Activated CD4-positive, alpha-beta memory T cell treated with anti-CD3 and anti-CD28 coated beads, Interleukin-2, amount 10 ng/mL, durations not matched to agents 7 days and 5 days (primary cell): Measurements from ENCODE around the gene LDAH. TPM values are rescaled to one million over a fixed set of nuclear protein-coding genes. Genes with fewer than 3 reads are reported as not detected.

Experiments
- CTCF ChIA-PET: fragments of 350-600 bp; sonication (Branson Sonifier 250); formaldehyde crosslinking; loops from one replicate; lab custom pipeline; 2021; ENCODE audit warnings: antibody characterized with exemption, inconsistent platforms; lab: Charles Lee
- POLR2A ChIA-PET: fragments of 350-600 bp; sonication (Branson Sonifier 250); formaldehyde crosslinking; loops from one replicate; lab custom pipeline; 2021; ENCODE audit warnings: antibody characterized with exemption; lab: Charles Lee
- DNase-seq: peaks from one replicate; pipeline ENCODE4 v3.0.0-alpha.2; 2020
- H3K27ac Mint-ChIP-seq: one replicate; pipeline ENCODE4 v1.8.0; 2021; ENCODE audit warnings: mild to moderate bottlenecking, mixed read lengths
- H3K27me3 Mint-ChIP-seq: one replicate; pipeline ENCODE4 v1.8.0; 2021; ENCODE audit warnings: mixed read lengths
- H3K36me3 Mint-ChIP-seq: one replicate; pipeline ENCODE4 v1.8.0; 2021; ENCODE audit warnings: low read depth, mixed read lengths
- H3K4me1 Mint-ChIP-seq: one replicate; pipeline ENCODE4 v1.8.0; 2021; ENCODE audit warnings: mixed read lengths
- H3K4me3 Mint-ChIP-seq: one replicate; pipeline ENCODE4 v1.8.0; 2021; ENCODE audit warnings: mild to moderate bottlenecking, mixed read lengths
- H3K9me3 Mint-ChIP-seq: one replicate; pipeline ENCODE4 v1.8.0; 2021; ENCODE audit warnings: mixed read lengths
- total RNA-seq, 2 experiments: library from RNA; stranded (reverse); gene quantifications; one replicate each; pipeline ENCODE4 v1.2.3, GENCODE V29; 2021

Gene LDAH
- total RNA-seq, 2 experiments from 2014 or later, result 26.4 to 28.1 TPM

DNA sequence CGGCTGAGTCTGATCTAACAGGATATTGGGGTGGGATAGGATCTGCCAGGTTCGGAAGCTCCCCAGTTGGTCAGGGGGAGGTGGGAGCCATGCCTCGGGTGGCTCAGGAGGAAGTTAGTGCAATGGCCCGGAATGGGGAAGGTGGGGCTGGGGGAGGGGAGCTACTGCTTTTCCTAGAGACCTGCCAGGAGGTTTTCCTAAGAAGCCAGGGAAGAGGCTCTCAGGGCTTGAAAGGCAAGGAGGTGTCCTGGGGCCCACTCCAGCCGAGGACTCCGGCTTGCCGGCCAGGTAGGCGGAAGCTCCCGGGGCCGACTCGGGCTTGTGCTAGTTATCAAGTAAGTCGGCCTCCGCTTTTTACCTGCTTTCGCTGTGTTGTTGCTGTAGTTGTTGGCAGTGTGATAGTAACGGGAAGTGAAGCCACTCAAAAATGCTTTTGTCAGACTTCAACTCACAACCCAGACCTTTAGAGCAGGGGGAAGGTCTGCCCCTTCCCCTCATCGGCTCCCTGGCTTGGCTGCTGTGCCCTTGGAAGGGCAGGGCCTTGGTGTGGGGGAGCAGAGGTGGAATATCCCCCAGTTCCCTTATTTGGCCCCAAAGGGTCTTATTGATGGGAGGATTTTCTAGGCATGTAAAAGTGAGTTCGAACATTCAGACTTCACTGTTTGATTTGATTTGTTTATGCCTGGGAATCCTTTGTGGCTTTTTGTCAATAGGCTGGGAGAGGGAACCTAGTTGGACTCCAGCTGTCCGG, 150.5 kb downstream of the LDAH start:
- no peak for DNase-seq
- Mint-ChIP-seq H3K27ac (no peak overlapping the region), H3K27me3 (peaks cover 45% of the 10 kb centered on the region), H3K4me3 (no peak overlapping the region), H3K36me3 (no peaks in the 10 kb centered on the region), H3K9me3 (no peaks in the 10 kb centered on the region), H3K4me1 (peaks cover 4% of the 10 kb centered on the region)
- ChIA-PET CTCF (interaction anchor here (0.6 to 2.1 kb wide), 2 partner anchors 11 to 82 kb away, joined by 3 to 6 read pairs; no protein-coding TSS in a partner anchor), POLR2A (interaction anchor here (1.1 kb wide), 1 partner anchor 126 kb away, joined by 3 read pairs; no protein-coding TSS in a partner anchor)

DNA sequence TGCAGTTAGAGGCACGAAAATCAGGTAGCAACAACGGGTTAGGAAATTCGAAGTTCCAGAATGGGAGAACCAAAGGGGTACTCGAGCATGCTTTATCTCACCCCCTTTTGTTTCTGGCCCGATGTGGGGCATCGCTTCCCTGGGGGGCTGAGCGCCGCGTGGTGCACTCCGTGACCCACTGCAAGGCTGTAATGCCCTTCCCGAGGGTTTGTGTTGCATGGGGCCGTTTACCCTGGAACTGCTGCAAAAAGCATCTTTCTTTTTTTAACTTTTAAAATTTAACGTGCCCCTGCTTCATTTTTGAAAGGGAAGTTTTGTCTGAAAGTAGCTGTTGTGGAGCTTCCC, 151.2 kb downstream of the LDAH start:
- no peaks in the 10 kb centered on the region for H3K36me3 Mint-ChIP-seq
- no peak for DNase-seq
- H3K9me3 Mint-ChIP-seq, result no peaks in the 10 kb centered on the region
- H3K27me3 Mint-ChIP-seq, result peaks cover 47% of the 10 kb centered on the region
- peaks cover 4% of the 10 kb centered on the region for H3K4me1 Mint-ChIP-seq
- ChIA-PET CTCF (interaction anchor here (2.1 kb wide), 1 partner anchor 10 kb away, joined by 6 read pairs; no protein-coding TSS in a partner anchor), POLR2A (no interaction called here)
- H3K4me3 Mint-ChIP-seq, result no peak overlapping the region
- no peak overlapping the region for H3K27ac Mint-ChIP-seq

DNA sequence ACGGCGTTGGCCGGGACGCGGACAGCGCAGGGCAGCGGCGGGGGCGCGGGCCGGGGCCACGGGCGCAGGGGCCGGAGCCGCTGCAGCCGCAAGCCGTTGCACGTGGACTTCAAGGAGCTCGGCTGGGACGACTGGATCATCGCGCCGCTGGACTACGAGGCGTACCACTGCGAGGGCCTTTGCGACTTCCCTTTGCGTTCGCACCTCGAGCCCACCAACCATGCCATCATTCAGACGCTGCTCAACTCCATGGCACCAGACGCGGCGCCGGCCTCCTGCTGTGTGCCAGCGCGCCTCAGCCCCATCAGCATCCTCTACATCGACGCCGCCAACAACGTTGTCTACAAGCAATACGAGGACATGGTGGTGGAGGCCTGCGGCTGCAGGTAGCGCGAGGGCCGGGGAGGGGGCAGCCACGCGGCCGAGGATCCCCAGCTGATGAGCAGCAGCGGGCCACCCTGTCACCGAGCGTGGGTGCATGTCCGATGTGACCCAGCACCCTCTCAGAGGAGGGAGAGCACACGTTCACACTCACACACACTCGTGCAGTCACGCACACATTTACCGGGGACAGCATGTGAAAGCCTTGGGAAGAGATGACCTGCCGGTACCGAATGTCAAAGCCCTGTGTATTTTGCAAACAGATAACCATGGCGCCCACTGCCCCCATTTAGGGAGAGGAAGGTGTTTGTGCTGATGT, 151.7 kb downstream of the LDAH start:
- Mint-ChIP-seq H3K27ac (no peak overlapping the region), H3K4me3 (no peak overlapping the region), H3K4me1 (peaks cover 6% of the 10 kb centered on the region), H3K27me3 (peaks cover 50% of the 10 kb centered on the region), H3K36me3 (no peaks in the 10 kb centered on the region), H3K9me3 (no peaks in the 10 kb centered on the region)
- CTCF ChIA-PET, result interaction anchor here (1.4 to 2.1 kb wide), 2 partner anchors 10 kb away, joined by 6 to 7 read pairs; no protein-coding TSS in a partner anchor
- POLR2A ChIA-PET, result interaction anchor here (0.7 kb wide), 1 partner anchor 224 kb away, joined by 3 read pairs; the partner anchor contains the start of gene RHOB
- DNase-seq, result no peak

DNA sequence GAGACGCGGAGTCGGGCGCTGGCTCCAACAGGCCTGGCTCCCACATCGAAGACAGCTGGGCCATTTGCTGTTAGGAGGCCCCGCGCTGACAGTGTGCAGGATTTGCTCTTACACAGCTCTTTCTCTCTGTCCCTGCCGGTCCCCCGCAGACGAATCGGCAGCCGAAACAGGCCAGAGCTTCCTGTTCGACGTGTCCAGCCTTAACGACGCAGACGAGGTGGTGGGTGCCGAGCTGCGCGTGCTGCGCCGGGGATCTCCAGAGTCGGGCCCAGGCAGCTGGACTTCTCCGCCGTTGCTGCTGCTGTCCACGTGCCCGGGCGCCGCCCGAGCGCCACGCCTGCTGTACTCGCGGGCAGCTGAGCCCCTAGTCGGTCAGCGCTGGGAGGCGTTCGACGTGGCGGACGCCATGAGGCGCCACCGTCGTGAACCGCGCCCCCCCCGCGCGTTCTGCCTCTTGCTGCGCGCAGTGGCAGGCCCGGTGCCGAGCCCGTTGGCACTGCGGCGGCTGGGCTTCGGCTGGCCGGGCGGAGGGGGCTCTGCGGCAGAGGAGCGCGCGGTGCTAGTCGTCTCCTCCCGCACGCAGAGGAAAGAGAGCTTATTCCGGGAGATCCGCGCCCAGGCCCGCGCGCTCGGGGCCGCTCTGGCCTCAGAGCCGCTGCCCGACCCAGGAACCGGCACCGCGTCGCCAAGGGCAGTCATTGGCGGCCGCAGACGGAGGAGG, 152.4 kb downstream of the LDAH start:
- Mint-ChIP-seq H3K27me3 (peaks cover 57% of the 10 kb centered on the region), H3K4me1 (peaks cover 12% of the 10 kb centered on the region), H3K4me3 (no peak overlapping the region), H3K36me3 (no peaks in the 10 kb centered on the region), H3K27ac (no peak overlapping the region), H3K9me3 (no peaks in the 10 kb centered on the region)
- no peak for DNase-seq
- ChIA-PET CTCF (interaction anchor here (1.4 kb wide), 1 partner anchor 9 kb away, joined by 7 read pairs; no protein-coding TSS in a partner anchor), POLR2A (interaction anchor here (0.7 kb wide), 1 partner anchor 223 kb away, joined by 3 read pairs; the partner anchor contains the start of gene RHOB)

DNA sequence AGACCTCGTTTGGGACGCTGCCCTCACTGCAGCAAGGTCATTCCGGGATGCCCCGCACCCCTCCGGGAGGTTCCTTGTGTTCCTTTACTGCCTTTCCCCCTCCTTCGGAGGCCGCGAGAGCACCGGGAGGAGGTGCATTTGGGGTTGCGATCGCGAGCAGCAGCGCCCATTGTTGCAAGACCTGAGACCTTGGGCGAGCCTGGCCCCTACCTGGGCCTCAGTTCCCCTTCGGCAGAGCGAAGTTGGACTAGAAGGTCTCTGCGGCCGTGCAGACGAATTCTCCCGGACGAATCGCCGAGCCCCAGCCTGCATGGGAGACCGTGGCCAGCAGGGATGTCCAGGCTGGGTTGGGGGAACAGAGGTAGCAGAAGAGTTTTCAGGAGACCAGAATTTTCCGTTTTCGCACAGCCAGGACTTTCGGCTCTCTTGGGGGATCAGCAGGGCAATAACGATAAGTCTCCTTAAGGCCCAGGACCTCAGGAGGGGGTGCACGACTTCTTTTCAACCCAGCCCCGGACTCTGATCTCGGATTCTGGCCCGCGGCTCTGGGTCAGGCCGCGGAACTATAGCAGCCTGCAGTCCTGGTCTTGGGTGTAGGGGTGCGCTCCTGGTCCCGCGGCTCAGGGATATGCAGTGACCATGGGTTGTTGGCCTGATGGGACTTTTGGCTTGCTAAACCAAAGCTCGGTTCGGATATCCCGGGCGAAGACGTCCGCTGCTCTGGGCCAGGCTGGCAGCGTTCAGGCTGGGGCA, 153.2 kb downstream of the LDAH start:
- Mint-ChIP-seq H3K4me1 (peaks cover 13% of the 10 kb centered on the region), H3K27ac (no peak overlapping the region), H3K4me3 (no peak overlapping the region), H3K36me3 (no peaks in the 10 kb centered on the region), H3K27me3 (peaks cover 64% of the 10 kb centered on the region), H3K9me3 (no peaks in the 10 kb centered on the region)
- no peak for DNase-seq
- ChIA-PET POLR2A (interaction anchor here (0.6 kb wide), 1 partner anchor 92 kb away, joined by 3 read pairs; no protein-coding TSS in a partner anchor), CTCF (interaction anchor here (1.0 to 1.4 kb wide), 2 partner anchors 8 to 18 kb away, joined by 3 to 7 read pairs; partner anchors contain the start of gene HS1BP3)

DNA sequence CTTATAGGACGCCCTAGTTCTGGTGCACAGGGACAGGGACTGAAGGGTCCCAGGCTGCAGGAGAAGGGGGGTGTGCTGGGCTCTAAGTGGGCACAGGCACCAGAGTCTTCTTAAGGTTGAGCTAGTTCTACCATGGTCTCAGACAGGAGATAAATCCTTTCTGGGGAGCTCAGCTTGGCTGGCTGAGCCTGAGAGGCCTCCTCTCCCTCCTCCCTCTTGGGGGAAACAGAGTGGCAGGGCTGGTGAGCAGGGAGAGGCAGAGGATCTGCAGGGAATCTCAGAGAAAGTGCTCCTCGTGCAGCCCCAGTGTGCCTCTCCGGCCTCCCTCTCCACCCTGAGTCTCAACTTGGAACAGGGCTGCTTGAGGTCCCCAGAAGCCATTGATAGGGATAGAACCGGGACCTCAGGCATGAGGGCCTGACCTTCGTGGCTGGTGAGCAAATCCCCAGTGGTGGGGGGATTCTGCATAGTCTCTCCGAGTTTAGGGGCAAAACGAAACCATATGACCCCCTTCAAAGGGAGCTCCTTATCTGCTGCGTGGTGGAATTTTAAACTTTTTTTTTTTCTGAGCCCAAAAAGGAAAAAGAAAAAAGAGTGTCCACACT, 153.9 kb downstream of the LDAH start:
- Mint-ChIP-seq H3K4me1 (peaks cover 13% of the 10 kb centered on the region), H3K27me3 (peaks cover 71% of the 10 kb centered on the region), H3K36me3 (no peaks in the 10 kb centered on the region), H3K4me3 (no peak overlapping the region), H3K9me3 (no peaks in the 10 kb centered on the region), H3K27ac (no peak overlapping the region)
- POLR2A ChIA-PET, result interaction anchor here (0.6 kb wide), 1 partner anchor 92 kb away, joined by 3 read pairs; no protein-coding TSS in a partner anchor
- no peak for DNase-seq
- CTCF ChIA-PET, result interaction anchor here (1.0 kb wide), 1 partner anchor 17 kb away, joined by 3 read pairs; the partner anchor contains the start of gene HS1BP3

DNA sequence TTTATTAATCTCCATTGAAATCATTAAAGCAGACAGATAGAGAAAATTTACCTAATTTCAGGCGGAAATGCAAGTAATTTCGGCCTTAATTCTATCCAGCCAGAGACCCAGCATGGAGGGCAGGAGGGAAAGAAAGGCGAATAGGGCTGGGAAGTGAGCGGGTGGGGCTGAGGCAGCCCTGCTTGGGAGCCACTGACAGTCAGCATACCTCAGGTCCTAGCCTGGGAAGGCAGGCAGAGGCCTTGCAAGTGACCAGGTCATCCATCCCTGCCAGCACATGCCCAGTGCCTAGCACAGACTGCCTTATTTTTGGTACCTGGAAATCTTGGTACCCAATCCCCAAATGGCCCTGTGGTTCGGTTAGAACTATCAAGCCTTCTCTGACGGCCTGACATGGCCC, 154.4 kb downstream of the LDAH start:
- no peak overlapping the region for H3K4me3 Mint-ChIP-seq
- H3K9me3 Mint-ChIP-seq, result no peaks in the 10 kb centered on the region
- H3K27me3 Mint-ChIP-seq, result peaks cover 72% of the 10 kb centered on the region
- H3K4me1 Mint-ChIP-seq, result peaks cover 13% of the 10 kb centered on the region
- no peak overlapping the region for H3K27ac Mint-ChIP-seq
- no peak for DNase-seq
- CTCF ChIA-PET, result no interaction called here
- POLR2A ChIA-PET, result no interaction called here
- no peaks in the 10 kb centered on the region for H3K36me3 Mint-ChIP-seq

DNA sequence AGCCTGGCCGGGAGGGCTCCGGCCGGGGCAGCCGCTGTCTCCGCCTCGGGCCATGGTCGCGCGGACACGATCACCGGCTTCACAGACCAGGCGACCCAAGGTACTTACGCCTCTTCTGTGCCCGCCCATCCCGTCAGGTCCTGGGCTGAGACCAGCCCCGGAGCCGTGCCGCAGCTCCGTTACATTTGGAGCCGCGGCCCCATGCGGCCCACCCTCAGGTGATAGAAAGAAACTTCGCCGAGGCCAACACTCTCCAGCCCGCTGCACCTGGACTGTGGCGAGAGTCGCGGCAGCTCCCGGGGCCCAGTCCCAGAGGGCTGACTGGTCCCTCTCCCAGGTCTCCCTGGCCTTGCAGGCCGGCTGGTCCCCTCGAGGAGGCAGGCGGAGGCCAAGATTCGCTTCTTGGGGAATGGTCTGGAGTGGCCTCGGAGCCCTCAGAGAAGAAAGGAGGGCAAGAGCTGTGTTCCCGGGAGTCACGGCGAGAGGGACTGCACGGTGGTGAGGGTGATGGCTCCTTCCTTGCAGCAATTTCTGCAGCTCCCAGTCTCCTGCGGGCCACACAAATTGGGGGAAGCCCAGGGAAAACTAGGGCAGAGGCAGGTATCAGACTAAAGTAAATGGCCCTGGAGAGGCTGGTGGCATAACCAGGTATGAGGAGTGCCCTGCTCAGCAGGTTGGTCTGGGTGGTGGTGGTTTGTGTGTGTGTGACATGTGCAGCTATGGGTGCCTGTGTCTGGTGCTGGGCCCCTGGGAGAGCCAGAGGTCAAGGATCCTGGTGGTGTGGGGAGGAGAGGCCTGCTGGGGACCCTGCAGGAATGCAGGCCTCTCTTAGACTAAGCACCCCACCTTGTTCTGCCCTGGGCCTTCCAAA, 155.1 kb downstream of the LDAH start:
- no peak for DNase-seq
- ChIA-PET CTCF (no interaction called here), POLR2A (no interaction called here)
- Mint-ChIP-seq H3K36me3 (no peaks in the 10 kb centered on the region), H3K27ac (no peak overlapping the region), H3K27me3 (peaks cover 73% of the 10 kb centered on the region), H3K4me3 (no peak overlapping the region), H3K4me1 (peaks cover 13% of the 10 kb centered on the region), H3K9me3 (no peaks in the 10 kb centered on the region)

DNA sequence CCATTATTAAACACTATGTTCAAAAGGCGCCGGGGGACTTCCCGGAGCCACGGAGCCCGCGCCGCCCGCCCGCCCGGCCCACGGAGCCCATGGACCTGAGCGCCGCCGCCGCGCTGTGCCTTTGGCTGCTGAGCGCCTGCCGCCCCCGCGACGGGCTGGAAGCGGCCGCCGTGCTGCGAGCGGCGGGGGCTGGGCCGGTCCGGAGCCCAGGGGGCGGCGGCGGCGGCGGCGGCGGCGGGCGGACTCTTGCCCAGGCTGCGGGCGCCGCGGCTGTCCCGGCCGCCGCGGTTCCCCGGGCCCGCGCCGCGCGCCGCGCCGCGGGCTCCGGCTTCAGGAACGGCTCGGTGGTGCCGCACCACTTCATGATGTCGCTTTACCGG, 155.8 kb downstream of the LDAH start:
- POLR2A ChIA-PET, result interaction anchor here (1.8 kb wide), 1 partner anchor 10 kb away, joined by 11 read pairs; no protein-coding TSS in a partner anchor
- DNase-seq, result no peak
- Mint-ChIP-seq H3K4me1 (peaks cover 13% of the 10 kb centered on the region), H3K36me3 (no peaks in the 10 kb centered on the region), H3K27me3 (peaks cover 73% of the 10 kb centered on the region), H3K27ac (no peak overlapping the region), H3K9me3 (no peaks in the 10 kb centered on the region), H3K4me3 (no peak overlapping the region)
- CTCF ChIA-PET, result interaction anchor here (1.3 kb wide), 1 partner anchor 11 kb away, joined by 4 read pairs; no protein-coding TSS in a partner anchor

DNA sequence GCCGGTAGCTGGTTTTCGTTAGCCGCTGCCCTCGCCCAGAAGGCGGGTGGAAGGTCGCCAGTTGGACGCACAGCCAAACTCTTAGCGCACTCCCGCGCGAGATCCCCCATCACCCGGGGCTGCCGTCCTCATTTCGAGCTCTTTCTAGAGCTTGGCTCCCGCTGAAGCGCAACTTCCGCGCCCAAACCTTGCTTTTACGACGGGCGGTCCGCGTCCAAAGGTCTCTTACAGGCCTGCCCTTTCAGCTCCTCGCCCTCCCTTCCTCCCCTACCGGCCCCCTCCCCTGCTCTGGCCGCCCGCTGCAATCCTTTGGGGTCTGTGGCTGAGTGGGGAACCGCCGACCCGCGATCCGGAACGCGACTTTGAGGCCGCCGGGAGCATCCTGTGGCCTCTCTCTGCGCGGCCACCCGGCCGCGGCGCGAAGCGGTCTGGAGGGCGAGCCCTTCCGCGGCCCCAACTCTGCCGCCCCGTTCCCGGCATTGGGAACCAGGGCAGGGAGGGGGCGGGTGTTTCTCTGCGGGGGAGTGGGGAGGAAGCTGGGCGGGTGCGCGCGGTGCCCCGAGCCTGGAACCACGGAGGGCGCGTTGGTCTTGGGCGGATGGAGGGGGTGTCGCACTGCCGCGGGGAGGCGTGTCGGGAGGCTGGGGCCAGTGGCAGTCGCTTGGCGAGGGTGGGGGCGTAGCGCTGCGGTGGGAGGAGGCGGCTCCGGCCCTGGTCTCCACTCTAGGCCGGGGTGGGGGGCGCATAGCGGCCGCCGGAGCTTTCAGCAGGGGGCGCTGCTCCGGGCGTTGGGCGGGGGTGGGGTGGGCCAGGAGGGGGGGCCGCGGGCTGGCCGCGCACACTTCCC, 156.4 kb downstream of the LDAH start, which contains the start of gene GDF7:
TSS of gene GDF7 (plus strand) at position 841 of the 847 bp plus-strand sequence. CDS start 96 bp downstream, outside the sequence.
- ChIA-PET POLR2A (interaction anchor here (1.1 to 2.1 kb wide), 5 partner anchors 10 to 156 kb away, joined by 3 to 11 read pairs (median 5); partner anchors contain the start of genes HS1BP3 and LDAH), CTCF (interaction anchor here (0.7 to 1.3 kb wide), 4 partner anchors 10 to 297 kb away, joined by 3 to 4 read pairs (median 4); no protein-coding TSS in a partner anchor)
- DNase-seq, result no peak
- H3K4me1 Mint-ChIP-seq, result peaks cover 13% of the 10 kb centered on the region
- H3K9me3 Mint-ChIP-seq, result no peaks in the 10 kb centered on the region
- H3K4me3 Mint-ChIP-seq, result peak within 1 kb of the TSS; percentile 64
- H3K27me3 Mint-ChIP-seq, result peaks cover 77% of the 10 kb centered on the region
- no peaks in the 10 kb centered on the region for H3K36me3 Mint-ChIP-seq
- H3K27ac Mint-ChIP-seq, result no peak within 1 kb of the TSS
